ENCODE measurements around the gene TEX29.

The TEX29 gene

DNA sequence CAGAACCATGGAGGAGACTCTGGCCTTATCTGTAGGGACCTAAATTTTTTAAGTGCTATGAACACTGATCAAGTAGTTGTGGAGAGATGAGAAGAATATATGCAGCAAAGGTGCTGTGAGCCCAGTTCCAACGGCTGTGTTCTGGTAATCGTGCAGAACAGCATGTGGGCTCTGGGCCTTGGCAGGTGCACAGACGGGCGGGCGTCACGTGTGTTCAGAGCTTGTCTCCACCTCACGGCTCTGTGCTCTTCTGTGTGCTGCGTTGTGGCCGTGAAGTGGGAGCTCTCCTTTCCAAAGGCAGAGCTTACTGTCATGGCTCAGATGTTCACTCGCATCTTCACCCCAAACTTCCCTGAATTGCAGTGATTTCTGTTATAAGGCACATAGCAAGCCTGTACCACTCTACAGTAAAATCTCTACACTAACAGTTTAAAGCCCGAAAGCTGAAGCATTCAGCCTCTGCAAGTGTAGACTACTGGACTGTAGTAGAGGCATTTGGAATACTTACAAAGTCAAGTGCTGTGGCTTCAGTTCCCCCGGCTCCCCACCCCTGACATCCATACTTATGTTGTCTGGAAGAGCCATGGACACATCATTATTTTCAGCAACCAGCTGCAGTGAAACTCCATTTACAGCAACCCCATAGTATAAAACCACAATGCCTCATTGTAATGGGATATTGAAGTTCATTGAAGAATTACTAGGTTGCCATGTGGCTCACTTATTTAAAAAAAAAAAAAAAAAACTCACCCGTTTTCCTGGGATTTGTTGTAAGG is 27.5 kb upstream of the TEX29 start:
- DNase-seq: no peak

DNA sequence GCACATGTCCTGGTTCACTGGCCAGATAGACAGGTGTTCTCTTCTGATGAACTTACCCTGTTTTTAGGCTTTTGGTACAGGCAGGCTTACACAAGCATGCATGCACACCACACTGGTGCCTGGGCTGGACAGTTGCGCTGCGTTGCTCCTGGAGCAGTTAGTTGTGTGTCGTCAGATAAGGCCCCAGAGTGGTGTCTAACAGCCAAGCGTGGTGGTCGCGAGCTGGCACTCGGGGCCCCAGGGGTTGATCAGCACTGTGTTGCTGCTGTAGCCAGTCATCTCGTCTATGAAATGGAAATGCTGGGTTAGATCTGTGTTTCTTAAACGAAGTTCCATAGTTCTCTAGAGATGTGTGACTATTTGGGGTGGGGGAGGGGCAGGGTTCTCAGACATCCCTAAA is 24.6 kb upstream of the TEX29 start:
- DNase-seq: no peak

DNA sequence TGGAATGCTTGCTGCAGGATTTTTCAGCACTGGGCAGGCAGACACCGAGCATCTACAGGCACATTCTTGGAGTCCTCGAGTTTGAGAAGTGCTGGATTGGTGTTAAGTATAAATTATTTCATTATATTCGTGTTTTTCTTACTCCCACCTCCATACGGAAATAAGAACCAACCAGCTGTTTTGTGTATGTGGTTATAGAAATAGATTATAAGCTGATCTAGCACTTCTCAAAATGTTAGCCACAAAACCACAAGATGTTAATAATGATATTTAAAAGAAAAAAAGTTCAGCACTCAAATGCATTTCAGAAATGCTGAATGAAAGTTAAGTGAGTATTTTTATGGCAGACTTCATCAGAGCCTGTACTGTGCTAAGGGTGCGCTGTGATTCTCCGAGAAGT is 24.0 kb upstream of the TEX29 start:
- no peak for DNase-seq

DNA sequence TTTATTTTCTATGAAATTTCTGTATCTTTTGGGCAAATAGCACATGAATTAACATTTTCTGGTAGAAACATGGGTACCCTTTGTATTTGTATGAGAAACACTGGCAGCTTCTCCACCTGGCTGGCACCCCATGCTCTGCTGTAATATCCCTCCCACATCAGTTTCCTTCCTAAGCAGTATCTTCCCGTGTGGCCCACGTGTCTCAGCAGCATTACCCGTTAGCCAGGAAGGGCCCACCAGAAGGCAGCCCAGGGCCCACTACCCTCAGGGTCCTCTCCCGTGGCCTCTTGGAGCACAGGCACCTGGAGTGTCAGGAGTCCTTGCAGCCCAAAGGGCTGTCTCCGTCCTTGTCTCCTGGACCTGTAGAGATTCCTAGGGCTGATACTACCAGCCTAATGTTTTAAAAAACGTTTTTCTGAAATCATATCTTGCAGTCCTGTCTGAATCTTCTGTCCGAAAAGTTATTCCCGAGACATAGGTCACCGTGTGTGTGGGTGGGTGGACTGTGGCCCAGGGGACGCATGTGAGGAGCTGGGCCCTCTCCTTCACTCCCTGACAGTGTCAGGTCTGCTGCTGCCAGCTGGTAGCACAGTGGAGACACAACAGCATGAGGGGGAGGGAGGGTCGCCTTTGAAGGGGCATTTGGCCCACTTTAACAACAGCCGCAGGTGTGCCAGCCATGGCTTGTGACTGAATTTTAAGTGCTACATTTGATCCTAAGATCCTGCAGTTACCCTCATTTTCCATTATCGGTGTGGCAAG is 22.0 kb upstream of the TEX29 start:
- DNase-seq: peak; percentile 50

DNA sequence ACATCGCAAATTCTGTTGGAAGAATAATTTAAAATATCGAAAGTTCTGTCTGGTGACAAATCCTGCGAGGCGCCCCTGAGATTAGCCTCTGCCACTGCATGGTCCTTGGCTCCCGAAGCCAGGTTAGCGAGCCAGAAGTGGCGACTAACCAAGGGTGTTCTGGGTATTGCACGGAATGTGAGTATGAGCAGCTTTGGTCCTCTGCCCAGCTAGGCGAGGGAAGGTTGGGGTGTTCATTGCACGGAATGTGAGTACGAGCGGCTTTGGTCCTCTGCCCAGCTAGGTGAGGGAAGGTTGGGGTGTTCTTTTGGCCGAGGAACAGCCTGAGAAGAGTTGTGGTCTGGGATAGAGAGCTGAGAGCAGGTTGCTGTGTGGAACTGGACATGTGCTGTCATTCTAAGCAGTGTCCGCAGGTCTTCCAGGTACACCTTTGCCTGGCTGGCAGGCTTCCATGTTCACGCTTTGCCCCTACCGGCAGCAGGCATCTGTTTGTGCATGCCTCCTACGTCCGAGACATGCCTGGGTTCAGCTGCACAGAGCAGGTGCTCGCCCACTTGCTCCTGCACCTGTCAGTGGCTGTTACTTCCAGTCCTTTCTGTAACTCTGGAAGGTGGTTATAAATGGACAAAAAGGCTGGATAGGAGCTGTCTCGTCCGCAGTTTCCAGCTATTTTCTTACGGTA is 18.3 kb upstream of the TEX29 start:
- peak; percentile 99 for DNase-seq

- DNase-seq: no peak
Observed at GRCh38 chr13:111303559-111303958, 16.9 kb upstream of the TEX29 start.

- DNase-seq: no peak
Observed at GRCh38 chr13:111304041-111304544, 16.3 kb upstream of the TEX29 start.

GRCh38 chr13:111304603-111305289 is 15.7 kb upstream of the TEX29 start:
- no peak for DNase-seq

DNA sequence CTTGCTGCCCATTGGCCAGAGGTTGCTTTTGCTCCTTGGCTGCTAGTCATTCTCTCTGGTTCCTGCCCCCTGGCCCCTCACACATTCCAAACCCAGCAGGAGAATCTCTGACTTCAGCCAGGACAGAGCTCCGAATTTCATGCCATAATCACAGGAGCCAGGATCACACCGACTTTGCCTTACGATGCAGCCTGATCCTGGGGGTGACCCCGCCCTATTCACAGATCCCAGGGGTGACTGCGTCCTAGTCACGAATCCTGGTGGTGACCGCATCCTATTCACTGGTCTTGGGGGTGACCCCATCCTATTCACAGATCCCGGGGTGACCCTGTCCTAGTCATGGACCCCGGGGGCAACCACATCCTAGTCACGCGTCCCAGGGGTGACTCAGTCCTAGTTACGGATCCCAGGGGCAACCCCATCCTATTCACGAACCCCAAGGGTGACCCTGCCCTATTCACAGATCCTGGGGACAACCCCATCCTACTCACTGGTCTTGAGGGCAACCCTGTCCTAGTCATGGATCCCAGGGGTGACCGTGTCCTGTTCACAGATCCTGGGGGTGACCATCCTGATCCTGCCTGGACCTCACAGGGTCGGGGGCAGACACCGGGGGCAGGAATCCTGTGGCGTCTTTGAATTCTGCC is 7.4 kb upstream of the TEX29 start:
- no peak for DNase-seq

- DNase-seq: no peak
Observed at GRCh38 chr13:111313911-111314425, 6.5 kb upstream of the TEX29 start.

DNA sequence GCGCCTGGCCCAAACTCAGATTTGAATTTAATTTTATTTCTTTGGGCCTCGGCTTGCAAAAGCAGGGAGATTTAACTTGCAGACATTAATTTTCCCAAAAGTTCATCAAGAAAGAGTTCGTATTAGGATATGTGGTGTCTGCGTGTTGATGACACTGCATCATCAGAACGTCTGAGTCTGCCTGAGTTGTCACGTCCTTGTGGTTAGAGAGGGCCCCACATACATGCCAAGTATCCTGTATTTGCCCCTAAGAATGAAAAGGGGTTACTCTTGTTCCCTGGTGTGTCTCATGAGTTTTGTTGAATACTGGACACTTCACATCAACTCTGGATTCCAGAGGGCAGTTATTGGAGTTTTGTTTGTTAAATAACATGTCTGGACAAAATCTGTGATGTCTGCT is 5.6 kb upstream of the TEX29 start:
- no peak for DNase-seq

- no peak for DNase-seq
Observed at GRCh38 chr13:111315347-111315995, 5.0 kb upstream of the TEX29 start.

DNA sequence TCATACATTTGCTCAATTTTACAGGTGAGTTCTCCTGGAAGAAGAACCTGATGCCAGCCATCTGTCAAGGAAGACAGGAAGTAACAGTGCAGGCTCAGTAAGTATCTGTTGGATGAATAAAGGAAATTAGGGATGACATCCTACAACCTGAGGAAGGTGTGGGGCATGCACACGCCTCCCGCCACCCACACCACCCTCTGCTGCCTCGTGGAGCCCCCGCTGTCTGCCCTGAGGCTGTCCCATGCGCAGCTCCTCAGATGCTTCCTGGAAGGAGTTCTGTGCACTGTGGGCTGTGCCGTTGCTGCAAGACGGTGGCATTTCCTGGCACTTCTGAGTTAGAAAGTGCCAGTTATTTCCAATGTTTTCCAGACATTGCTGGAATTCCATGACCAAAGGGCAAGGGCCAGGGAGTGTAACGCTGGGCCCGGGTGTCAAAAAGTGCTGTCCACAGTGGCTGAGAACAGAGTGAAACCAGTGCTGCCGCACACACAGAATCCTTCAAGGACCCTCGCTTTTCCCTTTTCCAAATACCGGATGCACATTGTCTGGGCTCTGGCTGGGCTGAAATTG is 4.2 kb upstream of the TEX29 start:
- no peak for DNase-seq

GRCh38 chr13:111317042-111317550 is 3.3 kb upstream of the TEX29 start:
- DNase-seq: no peak

- no peak for DNase-seq
Observed at GRCh38 chr13:111317571-111318345, 2.7 kb upstream of the TEX29 start.

- DNase-seq: no peak
Observed at GRCh38 chr13:111318386-111318785, 2.1 kb upstream of the TEX29 start.

- DNase-seq: no peak
Observed at GRCh38 chr13:111319521-111319920, 921 bp upstream of the TEX29 start.

DNA sequence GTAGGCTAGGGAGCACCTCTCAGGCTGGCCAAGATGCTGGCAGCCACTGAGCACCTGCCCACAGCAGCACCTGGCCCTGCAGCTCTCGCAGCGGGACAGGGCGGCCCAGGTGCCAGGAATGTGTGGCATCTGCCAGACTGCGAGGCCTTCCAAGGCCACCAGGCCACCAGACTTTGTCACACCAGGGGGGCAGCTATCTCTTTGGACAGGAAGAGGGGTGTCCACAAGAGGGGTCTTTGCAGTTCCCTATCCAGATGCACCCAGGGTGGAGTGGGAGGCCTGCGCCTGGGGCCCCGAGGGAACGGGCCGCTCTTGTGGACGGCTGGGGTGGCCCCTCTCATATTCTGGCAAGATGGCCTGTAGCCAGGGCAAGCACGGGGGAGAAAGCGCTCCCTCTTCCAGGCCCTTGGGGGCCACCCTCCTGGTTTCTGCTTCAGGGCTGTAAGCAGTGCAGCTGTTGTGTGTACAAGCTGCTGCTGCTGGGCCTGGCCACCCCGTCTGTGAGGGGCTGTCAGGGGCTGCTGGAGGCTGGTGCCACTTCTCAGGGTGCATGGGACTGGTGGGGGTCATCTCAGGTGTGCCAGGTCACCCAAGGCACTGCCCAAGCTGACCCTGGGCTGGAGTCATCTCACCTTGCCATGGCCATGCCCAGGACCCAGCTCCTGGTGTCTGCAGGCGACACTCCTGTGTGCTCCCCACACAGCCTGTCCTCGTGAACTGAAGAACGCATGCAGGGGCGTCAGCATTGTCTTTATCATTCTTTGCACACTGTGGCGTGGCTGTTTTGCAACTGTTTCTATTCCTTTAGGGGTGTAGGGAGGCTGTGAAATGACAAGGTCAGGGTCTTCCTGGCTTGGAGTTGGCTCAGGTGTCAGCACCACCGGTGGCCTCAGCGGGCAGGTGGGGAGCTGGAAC is 1.8 kb downstream of the TEX29 start:
- no peak for DNase-seq

GRCh38 chr13:111322916-111323331 is 2.5 kb downstream of the TEX29 start:
- no peak for DNase-seq

All from NCI-H1105 treated with DMSO at 0.1 percent for 48 hours (cell line).